GM21526 (cell line): ENCODE measurements around the gene FNDC1.

Experiments used
- ATAC-seq: cut with Tn5 transposase; IDR thresholded peaks from one replicate; pipeline ENCODE4 v1.9.1; 2021; ENCODE audit warnings: moderate library complexity; ENCODE audit not compliant: unreplicated experiment, low FRiP score

The FNDC1 gene

GRCh38 chr6:159303159-159303558 lies 134.0 kb downstream of the FNDC1 start:
- ATAC-seq: no peak

- ATAC-seq: no peak
Measured at GRCh38 chr6:159303784-159304183, 134.6 kb downstream of the FNDC1 start.

- ATAC-seq: no peak
Measured at GRCh38 chr6:159304641-159305040, 135.4 kb downstream of the FNDC1 start.

- no peak for ATAC-seq
Measured at GRCh38 chr6:159305159-159305558, 136.0 kb downstream of the FNDC1 start.

DNA sequence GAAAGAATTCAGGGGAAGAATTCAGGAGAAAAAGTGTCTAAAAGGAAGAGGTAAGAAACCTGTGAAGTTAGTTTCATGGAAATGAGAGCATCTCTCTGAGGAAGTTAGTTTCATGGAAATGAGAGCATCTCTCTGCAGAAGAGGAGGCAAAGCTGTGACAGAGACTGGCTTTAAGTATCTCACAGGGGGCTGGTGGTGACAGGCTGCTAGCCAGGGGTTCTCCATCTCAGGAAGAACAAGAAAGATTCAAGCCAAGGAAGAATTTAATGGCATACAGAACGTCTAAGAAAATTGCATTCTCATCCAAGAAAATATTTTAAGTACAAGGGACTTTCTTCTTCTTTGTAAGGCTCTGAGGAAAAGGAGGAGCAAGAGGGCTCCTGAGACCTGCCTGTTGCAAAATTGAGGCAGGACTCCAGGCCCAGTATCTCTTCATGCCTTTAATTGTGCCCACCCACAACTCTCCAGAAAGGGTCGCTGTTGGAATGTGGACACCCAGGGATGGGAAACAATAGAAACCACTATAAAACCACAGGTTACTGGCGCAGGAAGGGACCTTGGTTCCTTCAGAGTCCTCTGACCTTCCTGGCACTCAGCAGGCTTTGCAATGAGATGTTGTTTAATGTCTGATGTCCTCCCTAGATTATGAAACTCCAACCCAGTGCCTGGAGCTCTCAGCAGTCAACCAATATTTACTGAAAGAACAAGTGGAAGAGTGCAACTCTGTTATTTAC lies 136.8 kb downstream of the FNDC1 start:
- ATAC-seq: no peak

DNA sequence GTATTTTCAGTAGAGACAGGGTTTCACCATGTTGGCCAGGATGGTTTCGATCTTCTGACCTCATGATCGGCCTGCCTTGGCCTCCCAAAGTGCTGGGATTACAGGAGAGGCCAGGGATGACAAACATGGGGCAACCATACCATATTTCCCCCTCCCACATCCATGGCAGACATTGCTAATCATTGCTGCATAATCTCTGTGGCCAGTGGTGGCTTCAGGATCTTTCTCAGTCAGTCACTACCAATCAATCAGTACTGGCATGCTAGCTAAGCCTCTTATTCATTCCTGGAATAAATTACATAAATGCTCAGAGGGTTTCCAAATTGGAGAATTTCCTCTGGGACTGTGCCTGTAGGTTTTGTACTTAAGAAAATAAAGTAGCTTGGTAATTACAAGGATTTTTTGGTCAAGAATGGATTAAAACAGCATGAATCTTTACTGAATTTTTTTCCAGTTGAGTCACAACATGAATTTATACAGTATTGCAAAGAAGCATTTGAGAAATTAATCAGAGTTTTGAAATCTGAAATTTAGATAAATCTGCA lies 138.1 kb downstream of the FNDC1 start:
- no peak for ATAC-seq

GRCh38 chr6:159308198-159308597 lies 139.0 kb downstream of the FNDC1 start:
- ATAC-seq: no peak

DNA sequence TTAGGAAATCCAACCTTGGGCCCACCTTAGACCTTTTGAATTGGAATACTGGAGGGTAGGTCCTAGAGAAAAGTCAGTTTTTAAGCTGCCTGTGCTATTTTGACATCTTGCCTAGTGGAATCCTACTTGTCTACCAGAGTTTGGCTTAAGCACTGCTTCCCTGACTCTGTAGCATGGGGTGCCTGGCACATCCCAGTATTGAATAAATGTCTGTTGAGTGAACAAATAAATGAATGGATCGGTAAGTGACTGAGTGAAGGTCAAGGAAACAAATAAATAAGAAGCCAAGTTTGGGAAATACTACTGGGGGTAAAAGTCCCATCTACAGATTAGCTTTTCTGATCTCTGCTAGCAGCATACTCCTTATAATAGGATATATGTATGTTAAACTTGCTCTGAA lies 140.5 kb downstream of the FNDC1 start:
- no peak for ATAC-seq

DNA sequence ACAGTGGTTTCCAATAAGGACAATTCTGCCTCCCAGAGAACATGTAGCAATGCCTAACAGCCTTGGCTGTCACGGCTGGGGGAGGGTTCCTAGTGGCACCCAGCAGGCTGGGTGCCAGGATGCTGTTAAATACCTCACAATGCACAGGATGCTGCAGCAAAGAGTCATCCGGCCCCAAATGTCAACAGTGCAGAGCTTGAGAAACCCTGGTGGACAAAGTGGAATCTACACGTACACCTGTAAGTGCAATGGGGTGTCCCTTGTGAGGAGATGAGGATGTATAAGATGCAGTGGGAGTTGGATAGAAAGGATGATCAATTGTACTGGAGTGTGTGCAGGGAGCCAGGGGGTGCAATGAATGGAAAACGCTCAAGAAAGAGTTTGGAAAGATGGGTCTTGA lies 142.4 kb downstream of the FNDC1 start:
- ATAC-seq: peak; percentile 52

DNA sequence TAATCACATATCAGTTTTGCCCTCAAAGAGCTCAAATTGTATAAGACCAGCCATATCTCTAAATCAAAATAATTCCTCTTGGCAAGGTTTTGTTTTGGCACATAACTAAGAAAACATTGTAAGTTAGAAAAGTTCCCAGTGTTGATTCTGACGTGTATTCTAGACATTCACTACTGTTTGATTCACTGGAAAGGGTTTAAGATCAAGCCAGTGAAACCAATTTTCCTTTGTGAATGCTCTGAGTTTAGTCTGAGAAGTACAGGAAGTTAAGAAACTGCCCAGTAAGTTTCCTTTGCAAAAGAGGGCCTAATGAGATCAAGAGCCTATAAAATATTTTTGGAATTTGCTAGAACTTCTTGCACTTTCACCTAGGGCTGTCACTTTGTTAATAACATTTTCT lies 143.0 kb downstream of the FNDC1 start:
- ATAC-seq: no peak

GRCh38 chr6:159313018-159313417 lies 143.8 kb downstream of the FNDC1 start:
- no peak for ATAC-seq

GRCh38 chr6:159315562-159315961 lies 146.4 kb downstream of the FNDC1 start:
- no peak for ATAC-seq

- no peak for ATAC-seq
Measured at GRCh38 chr6:159317430-159317829, 148.2 kb downstream of the FNDC1 start.

- no peak for ATAC-seq
Measured at GRCh38 chr6:159321267-159321666, 152.1 kb downstream of the FNDC1 start.
